HEK293T (cell line): ENCODE results near the gene JAK3.

Source experiments
- CTCF ChIA-PET: fragments of 350-600 bp; formaldehyde crosslinking; extraction: SDS; loops from one replicate; lab custom pipeline; 2021; ENCODE audit warnings: antibody characterized with exemption, inconsistent platforms; lab: Yijun Ruan, JAX
- POLR2A ChIA-PET: fragments of 350-600 bp; formaldehyde crosslinking; extraction: SDS; loops from one replicate; lab custom pipeline; 2020; ENCODE audit warnings: antibody characterized with exemption, inconsistent platforms; lab: Yijun Ruan, JAX
- DNase-seq: peaks from one replicate; pipeline ENCODE4 v3.0.0; 2012; ENCODE audit warnings: mixed read lengths; ENCODE audit errors: extremely low spot score
- ARNT ChIP-seq: fragments of 450-650 bp; IDR thresholded peaks from 2 replicates; pipeline ENCODE4 v1.6.1; 2017; ENCODE audit warnings: mild to moderate bottlenecking
- BHLHE40 ChIP-seq: fragments of 450-650 bp; IDR thresholded peaks from 2 replicates; pipeline ENCODE4 v1.6.1; 2016; ENCODE audit warnings: mild to moderate bottlenecking, moderate library complexity, borderline replicate concordance
- CTBP1 ChIP-seq: fragments of 450-650 bp; IDR thresholded peaks from 2 replicates; pipeline ENCODE4 v1.6.1; 2016; ENCODE audit warnings: borderline replicate concordance
- ELF4 ChIP-seq: fragments of 450-650 bp; IDR thresholded peaks from 2 replicates; pipeline ENCODE4 v1.6.1; 2017; ENCODE audit warnings: antibody characterized with exemption
- FOXA1 ChIP-seq: fragments of 450-650 bp; IDR thresholded peaks from 2 replicates; pipeline ENCODE4 v1.6.1; 2016; ENCODE audit warnings: mild to moderate bottlenecking
- FOXK2 ChIP-seq: fragments of 450-650 bp; IDR thresholded peaks from 2 replicates; pipeline ENCODE4 v1.6.1; 2016; ENCODE audit warnings: mild to moderate bottlenecking
- FOXM1 ChIP-seq: fragments of 450-650 bp; IDR thresholded peaks from 2 replicates; pipeline ENCODE4 v1.6.1; 2017; ENCODE audit warnings: mild to moderate bottlenecking, borderline replicate concordance
- HDGF ChIP-seq: fragments of 450-650 bp; IDR thresholded peaks from 2 replicates; pipeline ENCODE4 v1.6.1; 2017; ENCODE audit warnings: antibody characterized with exemption, borderline replicate concordance
- L3MBTL2 ChIP-seq: fragments of 450-650 bp; conservative IDR thresholded peaks from 2 replicates; pipeline ENCODE4 v1.6.1; 2016; ENCODE audit warnings: mild to moderate bottlenecking
- LEF1 ChIP-seq: fragments of 450-650 bp; IDR thresholded peaks from 2 replicates; pipeline ENCODE4 v1.6.1; 2017; ENCODE audit warnings: mild to moderate bottlenecking, borderline replicate concordance
- NFRKB ChIP-seq: fragments of 450-650 bp; IDR thresholded peaks from 2 replicates; pipeline ENCODE4 v1.6.1; 2016; ENCODE audit warnings: mild to moderate bottlenecking, moderate library complexity
- SP1 ChIP-seq: fragments of 450-650 bp; IDR thresholded peaks from 2 replicates; pipeline ENCODE4 v1.6.1; 2017
- SUZ12 ChIP-seq: fragments of 450-650 bp; IDR thresholded peaks from 2 replicates; pipeline ENCODE4 v1.6.1; 2016; ENCODE audit warnings: mild to moderate bottlenecking
- TARDBP ChIP-seq: fragments of 450-650 bp; IDR thresholded peaks from 2 replicates; pipeline ENCODE4 v1.6.1; 2016
- ZNF384 ChIP-seq: fragments of 450-650 bp; IDR thresholded peaks from 2 replicates; pipeline ENCODE4 v1.6.1; 2016
- TF ChIP-seq, protein P1 (sequence below): fragments of 450-650 bp; IDR thresholded peaks from 2 replicates; pipeline ENCODE4 v1.6.1; 2016

JAK3 gene

DNA sequence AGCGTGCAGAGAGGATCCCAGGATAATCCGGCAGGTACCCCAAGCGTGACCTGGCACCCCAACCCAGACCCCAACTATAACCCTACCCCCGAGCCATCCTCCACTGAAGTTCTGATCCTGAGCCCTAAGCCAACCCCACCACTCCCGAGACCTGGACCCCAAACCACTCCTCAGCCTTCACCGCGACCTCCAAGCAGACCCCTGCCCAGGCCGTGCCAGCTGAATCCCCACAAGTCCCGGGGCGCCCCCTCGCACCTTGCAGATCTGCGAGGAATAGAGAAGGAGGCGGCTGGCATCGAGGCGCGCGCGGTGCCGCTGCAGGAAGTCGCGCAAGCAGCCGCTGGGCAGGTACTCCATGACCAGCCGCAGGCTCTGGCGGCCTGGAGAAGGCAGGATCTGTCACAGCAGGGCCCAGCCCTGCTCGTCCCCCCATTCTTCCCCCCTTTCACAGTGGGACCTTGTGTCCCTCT, 16.3 kb downstream of the JAK3 start:
- TF ChIP-seq HDGF (no peak), SP1 (no peak)
- DNase-seq = no peak

DNA sequence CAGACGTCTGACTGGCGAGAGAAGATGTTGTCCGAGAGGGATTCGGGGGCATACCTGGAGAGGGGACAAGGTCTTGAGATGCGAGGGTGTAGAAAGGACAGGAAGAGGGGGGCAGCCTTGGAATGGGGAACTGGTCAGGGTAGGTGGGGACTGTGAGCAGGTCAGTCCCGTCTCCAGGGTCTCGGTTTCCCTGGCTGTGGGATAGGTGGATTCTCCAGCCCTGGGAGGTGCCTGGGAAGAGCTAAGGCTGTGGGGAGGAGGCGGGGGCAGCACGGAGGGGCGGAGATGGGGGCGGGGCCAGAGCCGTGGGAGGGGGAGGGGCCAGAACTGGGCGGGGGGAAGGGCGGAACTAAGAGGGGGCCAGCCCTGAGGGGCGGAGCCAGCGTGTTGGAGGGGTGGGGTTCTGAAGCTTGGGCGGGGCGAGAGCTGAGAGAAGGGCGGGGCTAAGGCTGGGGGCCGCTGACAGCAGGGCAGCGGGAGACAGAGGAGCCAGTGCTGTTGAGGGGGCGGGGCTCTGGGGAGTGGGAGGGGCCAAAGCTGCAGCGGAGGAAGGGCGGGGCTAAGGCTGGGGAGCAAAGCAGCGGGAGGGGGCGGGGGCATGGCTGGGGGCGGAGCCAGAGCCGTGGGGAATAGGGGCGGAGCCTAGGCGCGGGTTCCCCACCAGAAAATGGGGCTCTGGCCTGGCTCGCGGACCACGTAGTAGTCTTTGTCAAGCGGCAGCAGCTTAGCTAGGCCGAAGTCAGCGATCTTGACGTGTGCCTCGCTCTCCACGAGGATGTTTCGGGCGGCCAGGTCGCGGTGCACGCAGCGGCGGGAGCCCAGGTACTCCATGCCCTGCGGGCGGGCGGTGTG, 17.0 kb downstream of the JAK3 start:
- TF ChIP-seq NFRKB (no peak), ARNT (no peak), L3MBTL2 (peak; percentile 42; the same call in 1 of the 2 replicates), HDGF (no peak), TARDBP (no peak)
- CTCF ChIA-PET = interaction anchor here (0.6 to 1.2 kb wide), 3 partner anchors 10 to 440 kb away, joined by 3 read pairs; no protein-coding TSS in a partner anchor
- POLR2A ChIA-PET = interaction anchor here (0.7 to 1.8 kb wide), 2 partner anchors 29 to 102 kb away, joined by 4 to 7 read pairs; partner anchors contain the start of genes CCDC124 and RPL18A
- DNase-seq = peak; percentile 100

More for the DNA sequence above, 16.3 kb downstream of the JAK3 start:
- ChIA-PET POLR2A (interaction anchor here (1.8 kb wide), 1 partner anchor 29 kb away, joined by 7 read pairs; the partner anchor contains the start of gene RPL18A), CTCF (interaction anchor here (1.2 kb wide), 1 partner anchor 57 kb away, joined by 3 read pairs; no protein-coding TSS in a partner anchor)

DNA sequence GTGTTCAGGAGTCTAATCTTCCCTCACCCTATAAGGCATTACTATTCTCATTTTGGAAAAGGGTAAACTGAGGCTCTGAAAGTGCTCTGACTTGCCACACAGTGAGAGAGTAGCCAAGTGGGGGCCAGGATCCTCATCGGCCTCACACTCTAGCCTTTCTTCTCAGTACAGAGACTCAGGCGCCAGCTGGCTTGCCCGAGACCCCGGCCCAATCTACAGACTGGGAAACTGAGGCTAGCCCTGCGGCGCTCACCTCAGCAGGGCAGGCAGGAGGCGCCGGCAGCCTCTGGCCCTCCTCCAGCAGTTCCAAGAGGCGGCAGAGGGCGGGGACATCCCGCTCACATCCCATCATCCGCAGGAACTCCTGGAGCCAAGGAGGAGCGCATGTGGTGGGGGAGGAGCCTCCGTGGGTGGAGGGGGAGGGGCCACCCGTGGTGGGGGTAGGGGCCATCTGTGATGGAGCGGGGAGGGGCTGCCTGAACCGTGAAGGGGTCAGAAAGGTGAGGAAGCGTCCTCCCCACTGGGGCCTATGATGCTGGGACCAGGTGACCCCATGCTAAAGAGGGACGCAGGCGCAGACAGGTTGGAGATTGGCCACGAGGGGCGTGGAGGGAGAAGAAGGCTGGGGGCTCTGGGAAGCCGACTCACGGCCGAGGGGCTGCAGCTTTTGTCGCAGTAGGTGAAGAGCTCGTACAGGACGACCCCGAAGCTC, 17.8 kb downstream of the JAK3 start:
- CTCF ChIA-PET = interaction anchor here (0.9 to 1.2 kb wide), 2 partner anchors 55 to 439 kb away, joined by 3 read pairs; no protein-coding TSS in a partner anchor
- POLR2A ChIA-PET = interaction anchor here (1.8 kb wide), 1 partner anchor 30 kb away, joined by 7 read pairs; the partner anchor contains the start of gene RPL18A
- TF ChIP-seq L3MBTL2 (0 out of 2 replicates have a peak, but pooled peaks have one; percentile 53), SP1 (no peak)
- DNase-seq = peak; percentile 85

DNA sequence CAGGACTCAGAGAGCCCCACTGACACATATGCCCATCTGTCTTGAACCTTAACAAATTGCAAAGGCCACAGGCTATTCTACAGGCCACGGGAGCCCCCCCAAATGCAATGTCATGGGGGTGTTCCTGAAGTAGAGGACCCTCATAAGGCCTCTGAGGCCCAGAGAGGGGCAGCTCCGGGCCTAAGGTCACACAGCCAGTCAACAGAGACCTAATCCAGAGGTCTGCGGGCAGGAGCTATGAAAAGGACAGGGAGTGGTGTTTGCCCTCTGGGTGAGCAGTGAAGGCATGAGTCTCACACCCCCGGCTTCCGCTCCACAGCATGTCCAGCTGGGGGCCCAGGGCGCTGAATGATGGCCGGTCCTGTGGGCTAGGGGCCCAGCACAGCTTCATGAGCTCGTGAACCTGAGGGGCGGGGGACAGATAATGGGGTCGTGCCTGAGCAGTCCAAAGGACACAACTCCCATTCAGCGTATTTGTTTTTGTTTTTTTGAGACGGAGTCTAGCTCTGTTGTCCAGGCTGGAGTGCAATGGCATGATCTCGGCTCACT, 21.2 kb downstream of the JAK3 start:
- TF ChIP-seq ELF4 (no peak), BHLHE40 (no peak), TARDBP (no peak), FOXK2 (no peak), L3MBTL2 (no peak), SUZ12 (no peak), LEF1 (no peak), FOXM1 (no peak), HDGF (no peak), SP1 (no peak), ARNT (no peak), NFRKB (no peak), FOXA1 (no peak)
- TF ChIP-seq, protein P1, sequence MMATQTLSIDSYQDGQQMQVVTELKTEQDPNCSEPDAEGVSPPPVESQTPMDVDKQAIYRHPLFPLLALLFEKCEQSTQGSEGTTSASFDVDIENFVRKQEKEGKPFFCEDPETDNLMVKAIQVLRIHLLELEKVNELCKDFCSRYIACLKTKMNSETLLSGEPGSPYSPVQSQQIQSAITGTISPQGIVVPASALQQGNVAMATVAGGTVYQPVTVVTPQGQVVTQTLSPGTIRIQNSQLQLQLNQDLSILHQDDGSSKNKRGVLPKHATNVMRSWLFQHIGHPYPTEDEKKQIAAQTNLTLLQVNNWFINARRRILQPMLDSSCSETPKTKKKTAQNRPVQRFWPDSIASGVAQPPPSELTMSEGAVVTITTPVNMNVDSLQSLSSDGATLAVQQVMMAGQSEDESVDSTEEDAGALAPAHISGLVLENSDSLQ = no peak
- POLR2A ChIA-PET = no interaction called here
- CTCF ChIA-PET = no interaction called here
- no peak for DNase-seq

DNA sequence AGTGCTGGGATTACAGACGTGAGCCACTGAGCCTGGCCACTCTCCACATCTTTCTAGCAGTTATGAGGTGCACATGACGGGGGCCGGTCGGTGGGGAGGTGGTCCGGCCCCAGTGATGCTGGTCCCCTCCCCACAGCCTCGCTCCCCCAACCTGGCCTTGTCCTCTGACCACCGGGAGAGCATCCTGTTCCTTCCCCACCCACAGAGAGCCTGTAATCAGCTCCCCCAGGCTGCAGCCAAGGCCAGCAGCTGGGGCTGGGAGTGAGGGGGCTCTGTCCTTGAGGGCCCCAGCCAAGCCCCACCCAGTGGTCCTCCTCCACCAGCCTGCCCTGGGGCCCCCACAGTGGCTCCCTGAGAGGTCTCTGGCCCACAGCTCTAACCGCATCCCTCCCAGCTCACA, 23.4 kb downstream of the JAK3 start:
- no peak for TF ChIP-seq NFRKB
- TF ChIP-seq, protein P1 = no peak
- TF ChIP-seq SUZ12 = no peak
- TF ChIP-seq LEF1 = no peak
- TF ChIP-seq ELF4 = no peak
- TF ChIP-seq ARNT = no peak
- no peak for TF ChIP-seq SP1
- TF ChIP-seq FOXK2 = no peak
- no peak for TF ChIP-seq HDGF
- no peak for TF ChIP-seq CTBP1
- no peak for TF ChIP-seq FOXM1
- no peak for TF ChIP-seq ZNF384
- TF ChIP-seq BHLHE40 = no peak
- TF ChIP-seq FOXA1 = no peak
- no peak for TF ChIP-seq TARDBP
- no peak for TF ChIP-seq L3MBTL2
- DNase-seq = no peak
- POLR2A ChIA-PET = interaction anchor here (1.4 kb wide), 1 partner anchor 35 kb away, joined by 3 read pairs; the partner anchor contains the start of gene RPL18A
- CTCF ChIA-PET = no interaction called here

DNA sequence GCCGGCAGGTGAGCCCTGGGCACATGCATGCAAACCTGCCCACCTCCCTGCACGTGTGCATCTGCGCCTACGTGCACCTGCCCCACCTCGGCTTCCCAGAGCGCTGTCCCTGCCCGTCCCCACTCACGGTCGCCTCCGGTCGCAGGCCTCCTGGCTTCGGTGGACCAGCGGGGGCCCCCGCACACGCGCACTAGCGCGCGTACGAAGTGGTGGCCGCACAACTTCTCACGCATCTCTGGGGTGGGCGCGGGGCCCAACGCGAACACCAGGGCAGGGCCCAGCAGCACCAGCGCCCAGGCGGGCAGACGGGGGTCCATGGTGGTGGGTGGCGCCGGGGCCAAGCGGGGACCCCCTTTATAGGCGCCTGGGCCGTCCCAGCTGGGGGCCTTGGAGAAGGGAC, 26.6 kb downstream of the JAK3 start, which contains the start of gene INSL3:
Gene INSL3 (minus strand): TSS at position 330 of the 400 bp plus-strand sequence. CDS start 13 bp downstream, at position 317.
- TF ChIP-seq L3MBTL2 (no peak), ELF4 (no peak), ZNF384 (no peak), BHLHE40 (no peak), LEF1 (no peak), NFRKB (no peak), TARDBP (no peak), SP1 (no peak), CTBP1 (no peak), HDGF (no peak), FOXM1 (no peak), SUZ12 (no peak), FOXA1 (no peak), ARNT (no peak), FOXK2 (no peak)
- TF ChIP-seq, protein P1 = no peak
- ChIA-PET POLR2A (no interaction called here), CTCF (no interaction called here)
- DNase-seq = no peak
